Measurements from ENCODE around the gene RNASEH1.

GRCh38 chr2:3542107-3542506, 16.0 kb downstream of the RNASEH1 start:
- TF ChIP-seq, protein P1, sequence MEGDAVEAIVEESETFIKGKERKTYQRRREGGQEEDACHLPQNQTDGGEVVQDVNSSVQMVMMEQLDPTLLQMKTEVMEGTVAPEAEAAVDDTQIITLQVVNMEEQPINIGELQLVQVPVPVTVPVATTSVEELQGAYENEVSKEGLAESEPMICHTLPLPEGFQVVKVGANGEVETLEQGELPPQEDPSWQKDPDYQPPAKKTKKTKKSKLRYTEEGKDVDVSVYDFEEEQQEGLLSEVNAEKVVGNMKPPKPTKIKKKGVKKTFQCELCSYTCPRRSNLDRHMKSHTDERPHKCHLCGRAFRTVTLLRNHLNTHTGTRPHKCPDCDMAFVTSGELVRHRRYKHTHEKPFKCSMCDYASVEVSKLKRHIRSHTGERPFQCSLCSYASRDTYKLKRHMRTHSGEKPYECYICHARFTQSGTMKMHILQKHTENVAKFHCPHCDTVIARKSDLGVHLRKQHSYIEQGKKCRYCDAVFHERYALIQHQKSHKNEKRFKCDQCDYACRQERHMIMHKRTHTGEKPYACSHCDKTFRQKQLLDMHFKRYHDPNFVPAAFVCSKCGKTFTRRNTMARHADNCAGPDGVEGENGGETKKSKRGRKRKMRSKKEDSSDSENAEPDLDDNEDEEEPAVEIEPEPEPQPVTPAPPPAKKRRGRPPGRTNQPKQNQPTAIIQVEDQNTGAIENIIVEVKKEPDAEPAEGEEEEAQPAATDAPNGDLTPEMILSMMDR (IDR thresholded peaks at IDR 0.05 in 2 of 3, conservative IDR thresholded peaks at IDR 0.05 in 1 of 3; ENCODE audit: borderline replicate concordance in 1 of 3, insufficient read depth in 1 of 3, low read depth in 2 of 3, low read length in 2 of 3): no peak
- TF ChIP-seq ZNF274 (IDR thresholded peaks at IDR 0.05; ENCODE audit: low read depth, low read length): no peak
- TF ChIP-seq EZH2phosphoT487 (IDR thresholded peaks at IDR 0.05; ENCODE audit: borderline replicate concordance): no peak
